Vagina (tissue), 2 donors: ENCODE results near the gene IQGAP2.

Experiments used
- POLR2AphosphoS5 ChIP-seq, 2 donors: sonication (generic); formaldehyde crosslinking; IDR thresholded peaks; one replicate each; pipeline ENCODE4 v1.9.0; 2017; ENCODE audit warnings: antibody characterized with exemption in 2 of 2, mild to moderate bottlenecking in 2 of 2, low read depth in 1 of 2; ENCODE audit not compliant: insufficient read depth in 1 of 2
- TF ChIP-seq, protein P1 (sequence below), 3 experiments: fragments of 450-650 bp in 2 of 3; fragments of 200-600 bp in 1 of 3; sonication (generic) in 1 of 3; IDR thresholded peaks; one replicate each; pipeline ENCODE4 v1.5.1; 2017 to 2019; ENCODE audit warnings: antibody characterized with exemption in 3 of 3, mild to moderate bottlenecking in 2 of 3, moderate library complexity in 2 of 3

DNA sequence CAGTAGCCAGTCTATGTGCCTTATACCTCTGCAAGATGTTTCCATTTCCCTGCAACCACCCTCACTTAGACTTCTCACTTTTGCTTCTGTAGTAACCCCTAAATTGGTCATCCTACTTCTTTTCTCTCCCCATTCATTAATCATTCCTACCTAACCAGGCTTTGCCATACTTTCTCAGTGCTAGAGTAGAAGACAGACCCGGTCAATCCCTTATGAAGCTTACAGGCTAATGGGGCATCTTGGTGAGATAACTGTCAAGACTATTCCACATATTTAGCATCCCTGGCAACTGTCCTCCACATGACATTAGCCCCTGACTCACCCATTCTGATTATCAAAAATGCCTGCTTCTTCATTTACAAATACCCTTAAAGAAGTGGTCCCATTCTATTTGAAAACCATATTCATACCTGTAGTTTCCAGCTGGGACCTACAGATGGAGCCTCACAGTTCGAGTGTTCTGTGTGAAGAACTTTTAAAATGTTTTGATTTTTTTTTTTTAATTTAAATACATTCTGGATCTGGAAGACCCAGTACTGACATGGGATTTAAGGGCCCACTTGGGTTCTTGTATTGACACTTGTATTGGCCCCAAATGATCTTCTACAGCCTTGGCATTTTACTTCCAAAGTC, 199.1 kb downstream of the IQGAP2 start:
- no peak for TF ChIP-seq POLR2AphosphoS5 (IDR thresholded peaks at IDR 0.05; ENCODE audit: insufficient read depth in 1 of 2, low read depth in 1 of 2)
- TF ChIP-seq, protein P1, sequence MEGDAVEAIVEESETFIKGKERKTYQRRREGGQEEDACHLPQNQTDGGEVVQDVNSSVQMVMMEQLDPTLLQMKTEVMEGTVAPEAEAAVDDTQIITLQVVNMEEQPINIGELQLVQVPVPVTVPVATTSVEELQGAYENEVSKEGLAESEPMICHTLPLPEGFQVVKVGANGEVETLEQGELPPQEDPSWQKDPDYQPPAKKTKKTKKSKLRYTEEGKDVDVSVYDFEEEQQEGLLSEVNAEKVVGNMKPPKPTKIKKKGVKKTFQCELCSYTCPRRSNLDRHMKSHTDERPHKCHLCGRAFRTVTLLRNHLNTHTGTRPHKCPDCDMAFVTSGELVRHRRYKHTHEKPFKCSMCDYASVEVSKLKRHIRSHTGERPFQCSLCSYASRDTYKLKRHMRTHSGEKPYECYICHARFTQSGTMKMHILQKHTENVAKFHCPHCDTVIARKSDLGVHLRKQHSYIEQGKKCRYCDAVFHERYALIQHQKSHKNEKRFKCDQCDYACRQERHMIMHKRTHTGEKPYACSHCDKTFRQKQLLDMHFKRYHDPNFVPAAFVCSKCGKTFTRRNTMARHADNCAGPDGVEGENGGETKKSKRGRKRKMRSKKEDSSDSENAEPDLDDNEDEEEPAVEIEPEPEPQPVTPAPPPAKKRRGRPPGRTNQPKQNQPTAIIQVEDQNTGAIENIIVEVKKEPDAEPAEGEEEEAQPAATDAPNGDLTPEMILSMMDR (IDR thresholded peaks at IDR 0.05): no peak
